Right cardiac atrium (tissue), 5 donors: ENCODE measurements around the gene SLC1A7. TPM values are rescaled to one million over a fixed set of nuclear protein-coding genes. Genes with fewer than 3 reads are reported as not detected.

Experiments used
- ATAC-seq, 2 donors: fragments of 200-7000 bp; cut with Tn5 transposase; one replicate each; pipeline versions ENCODE4 v1.8.0 to v1.9.1; 2020; ENCODE audit warnings: moderate library complexity in 2 of 2, mild to moderate bottlenecking in 1 of 2
- DNase-seq, 3 donors: peaks; one replicate each; pipeline ENCODE4 v3.0.0-alpha.2; 2020
- H3K27ac ChIP-seq: one replicate; pipeline ENCODE4 v1.5.1; 2013; ENCODE audit warnings: mild to moderate bottlenecking, low read length, control low read depth, moderate library complexity
- H3K27me3 ChIP-seq: one replicate; pipeline ENCODE4 v1.6.1; 2013; ENCODE audit not compliant: control insufficient read depth, insufficient read depth
- H3K4me1 ChIP-seq: one replicate; pipeline ENCODE4 v1.6.1; 2013; ENCODE audit warnings: low read length; ENCODE audit not compliant: control insufficient read depth, insufficient read depth
- H3K4me3 ChIP-seq: one replicate; pipeline ENCODE4 v1.5.1; 2013; ENCODE audit warnings: low read length, control low read depth
- H3K9me3 ChIP-seq: one replicate; pipeline ENCODE4 v1.6.1; 2013; ENCODE audit warnings: low read length; ENCODE audit not compliant: control insufficient read depth
- WGBS: extraction: QIAGEN DNeasy Blood & Tissue Kit; methylation state at CpG from one replicate; pipeline ENCODE4 v1.1.7; 2013; 5-methylcytosine and 5-hydroxymethylcytosine counted together
- intact Hi-C, 4 donors: fragments of 100-400 bp; cut with DNase I; formaldehyde crosslinking; loops; one replicate each; pipeline versions ENCODE4 v1.11.0 to v1.14.0; 2022 to 2023
- polyA plus RNA-seq: library from polyadenylated mRNA; stranded (reverse); fragments of 200-250 nt; gene quantifications from one replicate; pipeline ENCODE4 v1.2.3, GENCODE V29; 2013
- total RNA-seq, 4 donors: library from RNA; stranded (reverse); fragmentation: NEBNext Ultra II Directional; extraction: Animal tissue kit (Norgen Biotek cat#: 25700); gene quantifications; one replicate each; pipeline ENCODE4 v1.2.1, GENCODE V29; 2021
- donor health status: healthy with polysubstance abuse.
- donor health status: DM: no; HTN: yes; CAD: no.
- donor health status: DM: no; HTN: no; CAD: no.
- donor health status: DM: no; HTN: yes; CAD: no; lungs with severe emphysema.
- donor health status: DM: yes; HTN: yes; CAD: no.

Gene SLC1A7
- total and polyA plus RNA-seq, 5 donors = 0.57 to 1.8 (median 0.72) TPM

GRCh38 chr1:53145051-53145600 is 2.7 kb upstream of the SLC1A7 start:
- H3K4me1 ChIP-seq = peaks cover 9% of the 10 kb centered on the region
- no peak overlapping the region for H3K4me3 ChIP-seq
- ATAC-seq (no peak), DNase-seq (no peak)
- no peaks in the 10 kb centered on the region for H3K9me3 ChIP-seq
- WGBS = 94% methylated on average over 11 of the region's 11 CpGs
- intact Hi-C loops = no loop called here
- H3K27ac ChIP-seq = no peak overlapping the region
- no peaks in the 10 kb centered on the region for H3K27me3 ChIP-seq

GRCh38 chr1:53144201-53144600 is 1.8 kb upstream of the SLC1A7 start:
- DNase-seq (no peak), ATAC-seq (no peak)
- WGBS = 65% methylated on average over 3 of the region's 3 CpGs
- no peaks in the 10 kb centered on the region for H3K27me3 ChIP-seq
- H3K27ac ChIP-seq = no peak overlapping the region
- intact Hi-C loops = no loop called here
- H3K4me1 ChIP-seq = peaks cover 9% of the 10 kb centered on the region
- H3K4me3 ChIP-seq = no peak overlapping the region
- no peaks in the 10 kb centered on the region for H3K9me3 ChIP-seq

- intact Hi-C loops = no loop called here
- Histone ChIP-seq H3K4me3 (no peak overlapping the region), H3K9me3 (no peaks in the 10 kb centered on the region), H3K4me1 (peaks cover 9% of the 10 kb centered on the region), H3K27me3 (no peaks in the 10 kb centered on the region), H3K27ac (no peak overlapping the region)
- DNase-seq (no peak), ATAC-seq (no peak)
- 74% methylated on average over 4 of the region's 4 CpGs for WGBS
Measured at GRCh38 chr1:53143527-53143926, 1.1 kb upstream of the SLC1A7 start.

- intact Hi-C loops = no loop called here
- H3K27ac ChIP-seq = no peak overlapping the region
- peaks cover 9% of the 10 kb centered on the region for H3K4me1 ChIP-seq
Measured at GRCh38 chr1:53141487-53142055, 867 bp downstream of the SLC1A7 start.

GRCh38 chr1:53140451-53140850 is 2.0 kb downstream of the SLC1A7 start:
- ATAC-seq = no peak
- H3K4me3 ChIP-seq = no peak overlapping the region
- H3K9me3 ChIP-seq = no peaks in the 10 kb centered on the region
- no peaks in the 10 kb centered on the region for H3K27me3 ChIP-seq
- intact Hi-C loops = no loop called here
- DNase-seq = no peak
- WGBS = 62% methylated on average over 3 of the region's 3 CpGs
- H3K27ac ChIP-seq = peak overlapping the region; percentile 23
- H3K4me1 ChIP-seq = peaks cover 5% of the 10 kb centered on the region

More at GRCh38 chr1:53141487-53142055, 867 bp downstream of the SLC1A7 start:
- ATAC-seq = no peak
- Histone ChIP-seq H3K9me3 (no peaks in the 10 kb centered on the region), H3K27me3 (no peaks in the 10 kb centered on the region), H3K4me3 (no peak overlapping the region)
- WGBS = 80% methylated on average over 15 of the region's 15 CpGs
- DNase-seq = no peak

GRCh38 chr1:53139951-53140361 is 2.5 kb downstream of the SLC1A7 start:
- intact Hi-C loops = no loop called here
- H3K27me3 ChIP-seq = no peaks in the 10 kb centered on the region
- no peak for ATAC-seq
- peaks cover 5% of the 10 kb centered on the region for H3K4me1 ChIP-seq
- no peak overlapping the region for H3K27ac ChIP-seq
- no peak overlapping the region for H3K4me3 ChIP-seq
- no peaks in the 10 kb centered on the region for H3K9me3 ChIP-seq
- DNase-seq = no peak

- 84% methylated on average over 8 of the region's 8 CpGs for WGBS
- Histone ChIP-seq H3K9me3 (no peaks in the 10 kb centered on the region), H3K4me3 (no peak overlapping the region), H3K27me3 (no peaks in the 10 kb centered on the region), H3K27ac (no peak overlapping the region), H3K4me1 (peaks cover 5% of the 10 kb centered on the region)
- DNase-seq (no peak), ATAC-seq (no peak)
- intact Hi-C loops = no loop called here
Measured at GRCh38 chr1:53138991-53139884, 3.2 kb downstream of the SLC1A7 start.

- no peak overlapping the region for H3K4me3 ChIP-seq
- DNase-seq = no peak
- peaks cover 5% of the 10 kb centered on the region for H3K4me1 ChIP-seq
- no peaks in the 10 kb centered on the region for H3K9me3 ChIP-seq
- no peaks in the 10 kb centered on the region for H3K27me3 ChIP-seq
- intact Hi-C loops = no loop called here
- WGBS = 79% methylated on average over 1 of the region's 1 CpG
- ATAC-seq = no peak
- no peak overlapping the region for H3K27ac ChIP-seq
Measured at GRCh38 chr1:53137729-53138128, 4.7 kb downstream of the SLC1A7 start.

GRCh38 chr1:53135735-53136114 is 6.7 kb downstream of the SLC1A7 start:
- WGBS = 66% methylated on average over 4 of the region's 4 CpGs
- intact Hi-C loops = no loop called here
- Histone ChIP-seq H3K4me3 (no peak overlapping the region), H3K27ac (no peak overlapping the region), H3K4me1 (peaks cover under 1% of the 10 kb centered on the region), H3K9me3 (no peaks in the 10 kb centered on the region), H3K27me3 (no peaks in the 10 kb centered on the region)
- no peak for DNase-seq
- peak; percentile 36 to 47 for ATAC-seq

- ATAC-seq = peak; percentile 78 to 84
- Histone ChIP-seq H3K4me3 (no peak overlapping the region), H3K27ac (no peak overlapping the region), H3K4me1 (no peaks in the 10 kb centered on the region), H3K27me3 (no peaks in the 10 kb centered on the region), H3K9me3 (no peaks in the 10 kb centered on the region)
- WGBS = 72% methylated on average over 23 of the region's 23 CpGs
- DNase-seq = peak; percentile 71 to 85 (median 73)
- intact Hi-C loops = no loop called here
Measured at GRCh38 chr1:53134961-53135734, 7.3 kb downstream of the SLC1A7 start.

GRCh38 chr1:53134042-53134485 is 8.4 kb downstream of the SLC1A7 start:
- no peak for ATAC-seq
- Histone ChIP-seq H3K4me1 (no peaks in the 10 kb centered on the region), H3K27ac (no peak overlapping the region), H3K9me3 (no peaks in the 10 kb centered on the region), H3K4me3 (no peak overlapping the region), H3K27me3 (no peaks in the 10 kb centered on the region)
- DNase-seq = no peak
- intact Hi-C loops = no loop called here
- 97% methylated on average over 7 of the region's 7 CpGs for WGBS
